Breast epithelium (tissue), 4 donors: ENCODE data around the gene CCDC102A. TPM values are rescaled to one million over a fixed set of nuclear protein-coding genes. Genes with fewer than 3 reads are reported as not detected.

ENCODE experiments used
- DNase-seq, 2 donors: peaks; one replicate each; pipeline ENCODE4 v3.0.0-alpha.2; 2019; ENCODE audit warnings: low spot score in 2 of 2
- H3K27ac ChIP-seq, 2 donors: fragments of 200-600 bp; sonication (generic) in 1 of 2; one replicate each; pipeline ENCODE4 v1.5.1; 2016 to 2019; ENCODE audit warnings: mild to moderate bottlenecking in 1 of 2
- H3K27me3 ChIP-seq, 2 donors: fragments of 200-600 bp; sonication (generic) in 1 of 2; one replicate each; pipeline versions ENCODE4 v1.5.1 to v1.6.0; 2017 to 2019; ENCODE audit warnings: control low read depth in 1 of 2, mild to moderate bottlenecking in 1 of 2
- H3K36me3 ChIP-seq: fragments of 200-600 bp; one replicate; pipeline ENCODE4 v1.5.1; 2019
- H3K4me1 ChIP-seq, 2 donors: fragments of 200-600 bp; sonication (generic); one replicate each; pipeline ENCODE4 v1.5.1; 2016 to 2019; ENCODE audit warnings: control low read depth in 1 of 2
- H3K4me3 ChIP-seq, 3 donors: fragments of 200-600 bp; sonication (generic); 1 replicate in 2 of 3; 2 replicates in 1 of 3; pipeline ENCODE4 v1.5.1; 2016 to 2019; ENCODE audit warnings: mild to moderate bottlenecking in 3 of 3, moderate library complexity in 2 of 3
- H3K9me3 ChIP-seq, 2 donors: fragments of 200-600 bp; sonication (generic) in 1 of 2; one replicate each; pipeline ENCODE4 v1.5.1; 2016 to 2019; ENCODE audit warnings: control low read depth in 1 of 2
- POLR2A ChIP-seq: fragments of 450-650 bp; IDR thresholded peaks from one replicate; pipeline ENCODE4 v1.6.1; 2016; ENCODE audit warnings: antibody characterized with exemption, mild to moderate bottlenecking, moderate library complexity
- POLR2AphosphoS5 ChIP-seq, 3 donors: sonication (generic); formaldehyde crosslinking; IDR thresholded peaks; one replicate each; pipeline ENCODE4 v1.6.1; 2017; ENCODE audit warnings: antibody characterized with exemption in 3 of 3
- intact Hi-C: fragments of 100-400 bp; cut with DNase I; formaldehyde crosslinking; loops from one replicate; pipeline ENCODE4 v1.15.1; 2023; ENCODE audit warnings: low total_unique reads
- total RNA-seq, 3 donors: library from RNA; depleted of rRNA; stranded (reverse); fragments of >200 nt; gene quantifications; one replicate each; pipeline ENCODE4 v1.1.0, GENCODE V29; 2016
- TF ChIP-seq, protein P1 (sequence below), 3 donors: fragments of 450-650 bp; IDR thresholded peaks; one replicate each; pipeline ENCODE4 v1.5.1; 2016 to 2017; ENCODE audit warnings: antibody characterized with exemption in 3 of 3, mild to moderate bottlenecking in 3 of 3, moderate library complexity in 3 of 3

Gene CCDC102A
- total RNA-seq, 3 donors from 2014 or later = 6.7 to 15.1 (median 12.1) TPM

DNA sequence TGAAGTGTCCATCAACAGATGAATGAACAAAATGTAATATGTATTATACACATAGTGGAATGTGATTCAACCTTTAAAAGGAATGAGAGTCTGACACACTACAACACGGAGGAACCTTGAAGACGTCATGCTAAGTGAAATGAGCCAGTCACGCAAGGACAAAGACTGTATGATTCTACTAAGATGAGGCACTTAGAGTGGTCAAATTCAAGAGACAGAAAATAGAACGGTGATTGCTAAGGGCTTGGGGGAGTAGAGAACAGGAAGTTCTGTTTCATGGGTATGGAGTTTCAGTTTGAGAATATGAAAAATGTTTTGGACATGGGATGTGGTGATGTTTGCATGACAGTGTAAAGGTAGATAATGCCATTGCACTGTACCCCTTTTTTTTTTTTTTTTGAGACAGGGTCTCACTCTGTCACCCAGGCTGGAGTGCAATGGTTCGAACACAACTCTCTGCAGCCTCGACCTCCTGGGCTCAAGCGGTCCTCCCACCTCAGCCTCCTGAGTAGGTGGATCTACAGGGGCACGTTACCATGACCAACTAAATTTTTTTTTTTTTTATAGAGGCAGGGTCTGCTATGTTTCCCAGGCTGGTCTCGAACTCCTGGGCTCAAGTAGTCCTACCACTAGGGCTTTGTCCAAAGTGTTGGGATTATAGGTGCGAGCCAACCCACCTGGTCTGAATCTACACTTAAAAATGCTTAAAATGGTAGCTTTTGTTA lies 2.9 kb upstream of the CCDC102A start:
- intact Hi-C loops = no loop called here
- no peak overlapping the region for H3K27ac ChIP-seq

DNA sequence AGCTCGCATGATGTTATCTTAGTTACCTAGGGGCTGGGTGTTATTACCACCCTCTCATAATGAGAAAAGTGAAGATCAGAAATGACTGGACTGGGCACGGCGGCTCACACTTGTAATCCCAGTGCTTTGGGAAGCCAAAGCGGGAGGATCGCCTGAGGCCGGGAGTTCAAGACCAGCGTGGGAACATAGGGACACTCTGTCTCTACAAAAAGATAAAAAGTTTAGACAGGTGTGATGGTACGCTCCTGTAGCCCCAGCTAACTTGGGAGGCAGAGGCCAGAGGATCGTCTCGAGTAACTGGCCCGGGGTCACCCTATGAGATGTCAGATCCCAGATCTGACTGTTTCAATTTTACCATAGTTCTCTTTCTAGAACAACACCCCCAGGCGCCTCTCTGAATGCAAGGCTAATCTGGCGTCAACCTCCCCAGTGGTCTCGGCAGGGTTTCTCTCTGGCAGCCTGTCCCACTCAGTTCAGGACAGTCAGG lies 1.9 kb upstream of the CCDC102A start:
- H3K4me1 ChIP-seq = peaks cover 7 to 20% of the 10 kb centered on the region in 2 donors
- no peaks in the 10 kb centered on the region for H3K27me3 ChIP-seq
- H3K9me3 ChIP-seq = no peaks in the 10 kb centered on the region
- no peak overlapping the region for H3K27ac ChIP-seq
- DNase-seq = peak; percentile 15 to 44
- no peak overlapping the region for H3K4me3 ChIP-seq
- no peaks in the 10 kb centered on the region for H3K36me3 ChIP-seq
- intact Hi-C loops = no loop called here
- TF ChIP-seq POLR2A (no peak), POLR2AphosphoS5 (IDR thresholded peaks at IDR 0.05) (no peak)
- TF ChIP-seq, protein P1, sequence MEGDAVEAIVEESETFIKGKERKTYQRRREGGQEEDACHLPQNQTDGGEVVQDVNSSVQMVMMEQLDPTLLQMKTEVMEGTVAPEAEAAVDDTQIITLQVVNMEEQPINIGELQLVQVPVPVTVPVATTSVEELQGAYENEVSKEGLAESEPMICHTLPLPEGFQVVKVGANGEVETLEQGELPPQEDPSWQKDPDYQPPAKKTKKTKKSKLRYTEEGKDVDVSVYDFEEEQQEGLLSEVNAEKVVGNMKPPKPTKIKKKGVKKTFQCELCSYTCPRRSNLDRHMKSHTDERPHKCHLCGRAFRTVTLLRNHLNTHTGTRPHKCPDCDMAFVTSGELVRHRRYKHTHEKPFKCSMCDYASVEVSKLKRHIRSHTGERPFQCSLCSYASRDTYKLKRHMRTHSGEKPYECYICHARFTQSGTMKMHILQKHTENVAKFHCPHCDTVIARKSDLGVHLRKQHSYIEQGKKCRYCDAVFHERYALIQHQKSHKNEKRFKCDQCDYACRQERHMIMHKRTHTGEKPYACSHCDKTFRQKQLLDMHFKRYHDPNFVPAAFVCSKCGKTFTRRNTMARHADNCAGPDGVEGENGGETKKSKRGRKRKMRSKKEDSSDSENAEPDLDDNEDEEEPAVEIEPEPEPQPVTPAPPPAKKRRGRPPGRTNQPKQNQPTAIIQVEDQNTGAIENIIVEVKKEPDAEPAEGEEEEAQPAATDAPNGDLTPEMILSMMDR (IDR thresholded peaks at IDR 0.05) = no peak

More for the DNA sequence above, 2.9 kb upstream of the CCDC102A start:
- Histone ChIP-seq H3K36me3 (no peaks in the 10 kb centered on the region), H3K9me3 (no peaks in the 10 kb centered on the region), H3K4me1 (peaks cover 0 to 10% of the 10 kb centered on the region in 2 donors), H3K4me3 (no peak overlapping the region), H3K27me3 (no peaks in the 10 kb centered on the region)
- peak; percentile 6 for DNase-seq
- TF ChIP-seq POLR2AphosphoS5 (IDR thresholded peaks at IDR 0.05) = no peak
- TF ChIP-seq, protein P1 (IDR thresholded peaks at IDR 0.05) = no peak
- TF ChIP-seq POLR2A = no peak

DNA sequence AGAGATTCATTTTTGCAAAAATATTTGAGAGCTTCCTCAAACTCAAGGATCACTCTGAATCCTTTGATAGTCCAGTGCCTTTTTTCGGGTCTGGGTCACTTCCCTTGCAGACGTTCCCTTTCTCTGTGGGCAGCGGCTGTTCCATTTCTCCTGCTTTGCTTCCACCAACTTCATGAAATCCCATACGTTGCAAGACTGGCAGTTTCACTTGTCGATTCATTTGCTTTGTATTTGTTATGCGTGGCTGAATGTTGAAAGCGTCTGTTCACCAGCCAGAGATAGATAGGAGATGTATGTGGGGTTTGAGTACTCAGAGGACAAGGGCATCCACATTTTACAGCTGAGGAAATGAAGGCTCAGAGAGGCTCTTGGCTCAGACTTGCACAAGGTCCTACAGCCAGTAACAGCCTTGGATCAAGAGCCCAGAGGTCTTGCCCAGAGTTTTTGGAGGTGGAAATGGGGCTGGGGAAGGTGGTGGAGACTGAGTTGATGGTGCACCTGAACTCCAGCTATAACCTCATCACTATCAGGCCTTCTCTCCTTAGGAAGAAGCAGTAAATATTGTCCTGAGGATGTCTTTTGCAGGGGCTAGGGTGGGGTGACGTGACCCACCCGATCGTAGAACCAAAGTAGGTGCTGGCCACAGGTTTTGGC lies 1.3 kb upstream of the CCDC102A start:
- no peak for TF ChIP-seq POLR2A
- TF ChIP-seq POLR2AphosphoS5 (IDR thresholded peaks at IDR 0.05) = no peak
- TF ChIP-seq, protein P1 (IDR thresholded peaks at IDR 0.05) = no peak
- peaks cover 13 to 23% of the 10 kb centered on the region in 2 donors for H3K4me1 ChIP-seq
- H3K9me3 ChIP-seq = no peaks in the 10 kb centered on the region
- peak; percentile 16 to 19 for DNase-seq
- intact Hi-C loops = no loop called here
- no peaks in the 10 kb centered on the region for H3K36me3 ChIP-seq
- H3K27me3 ChIP-seq = no peaks in the 10 kb centered on the region
- peak overlapping the region in 1 of 3 donors; percentile 93 for H3K4me3 ChIP-seq
- no peak overlapping the region for H3K27ac ChIP-seq

DNA sequence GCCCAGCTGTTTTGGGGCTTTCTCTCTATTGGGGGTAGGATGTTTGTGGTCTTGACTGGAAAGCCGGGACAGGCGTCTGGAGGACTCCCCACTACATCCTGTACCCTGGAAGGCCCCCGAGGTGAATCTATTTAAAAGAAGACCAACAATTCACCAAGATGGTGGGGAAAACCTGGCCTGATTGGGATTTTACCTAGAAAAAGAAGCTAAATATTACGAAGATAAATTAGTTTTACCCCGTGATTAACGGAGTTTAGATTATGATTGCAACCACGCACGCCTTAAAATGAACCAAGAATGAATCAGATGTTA lies 779 bp upstream of the CCDC102A start:
- peaks cover 14 to 23% of the 10 kb centered on the region in 2 donors for H3K4me1 ChIP-seq
- peak overlapping the region; percentile 84 to 93 (median 92) for H3K4me3 ChIP-seq
- no peaks in the 10 kb centered on the region for H3K9me3 ChIP-seq
- H3K36me3 ChIP-seq = no peaks in the 10 kb centered on the region
- DNase-seq = no peak
- TF ChIP-seq, protein P1 (IDR thresholded peaks at IDR 0.05) = no peak
- no peaks in the 10 kb centered on the region for H3K27me3 ChIP-seq
- intact Hi-C loops = no loop called here
- H3K27ac ChIP-seq = peak overlapping the region; percentile 90 to 93

DNA sequence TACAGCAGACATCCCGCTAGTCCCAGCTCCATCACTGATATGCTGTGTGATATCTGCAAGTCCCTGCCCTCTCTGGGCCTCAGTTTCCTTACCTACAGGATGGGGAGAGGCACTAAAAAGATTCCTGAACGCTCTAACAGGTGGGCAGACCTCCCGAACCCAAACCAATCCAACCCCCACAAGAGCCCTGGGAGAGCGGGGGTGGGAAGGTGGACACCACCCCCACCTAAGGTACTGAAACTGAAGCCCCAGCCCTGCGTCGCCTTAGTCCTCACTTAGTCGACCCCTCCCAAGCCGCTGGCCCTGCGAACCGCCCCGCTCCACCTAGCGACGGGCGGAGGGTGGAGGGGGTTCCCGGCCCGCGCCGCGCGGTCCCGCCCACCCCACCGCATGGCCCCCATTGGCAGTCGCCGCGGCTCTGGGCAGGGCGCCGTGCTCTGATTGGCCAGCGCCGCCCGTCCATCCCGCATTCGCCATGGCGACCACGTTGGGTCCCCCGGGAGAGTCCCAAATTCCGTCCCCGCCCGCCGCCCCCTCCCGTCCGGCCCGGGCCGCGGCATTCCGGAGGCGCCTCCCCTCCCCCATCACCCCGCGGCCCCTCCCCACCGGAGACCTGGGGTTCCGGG lies 578 bp downstream of the CCDC102A start:
- no peaks in the 10 kb centered on the region for H3K36me3 ChIP-seq

More for the DNA sequence above, 578 bp downstream of the CCDC102A start:
- Histone ChIP-seq H3K27me3 (no peaks in the 10 kb centered on the region), H3K9me3 (no peaks in the 10 kb centered on the region), H3K27ac (peak overlapping the region; percentile 90 to 93), H3K4me3 (peak overlapping the region; percentile 84 to 93 (median 92)), H3K4me1 (peaks cover 14 to 23% of the 10 kb centered on the region in 2 donors)
- TF ChIP-seq, protein P1 (IDR thresholded peaks at IDR 0.05) = peak in 1 of 3 donors; percentile 12
- TF ChIP-seq POLR2AphosphoS5 (IDR thresholded peaks at IDR 0.05) (peak in 1 of 3 donors; percentile 27), POLR2A (no peak)
- intact Hi-C loops = no loop called here
- DNase-seq = peak; percentile 94 to 95
